OCI-LY1 (cell line): ENCODE measurements around the gene TRIML1.

Experiments used
- H2AFZ ChIP-seq: fragments of 200-600 bp; sonication (generic), shearing (Covaris generic); 2 replicates; pipeline ENCODE4 v1.6.0; 2014; ENCODE audit warnings: antibody characterized with exemption, mild to moderate bottlenecking, low read length
- H3F3A ChIP-seq: fragments of 200-600 bp; sonication (generic), shearing (Covaris generic); 2 replicates; pipeline ENCODE4 v1.6.0; 2014; ENCODE audit warnings: mild to moderate bottlenecking, antibody characterized with exemption, low read length, moderate library complexity; ENCODE audit not compliant: insufficient read depth
- H3K27ac ChIP-seq: fragments of 200-600 bp; sonication (generic); 2 replicates; pipeline ENCODE4 v1.5.1; 2014; ENCODE audit warnings: low read length, mixed run types, mild to moderate bottlenecking, low read depth; ENCODE audit not compliant: poor library complexity, severe bottlenecking
- H3K27me3 ChIP-seq: fragments of 200-600 bp; sonication (generic); 2 replicates; pipeline ENCODE4 v1.6.0; 2014; ENCODE audit warnings: antibody characterized with exemption, mild to moderate bottlenecking, low read length, moderate library complexity; ENCODE audit not compliant: insufficient read depth
- H3K36me3 ChIP-seq: fragments of 200-600 bp; sonication (generic); 2 replicates; pipeline ENCODE4 v1.6.1; 2014; ENCODE audit warnings: mild to moderate bottlenecking, antibody characterized with exemption, low read length, moderate library complexity, mixed read lengths; ENCODE audit not compliant: insufficient read depth
- H3K4me1 ChIP-seq: fragments of 200-600 bp; sonication (generic); 2 replicates; pipeline ENCODE4 v1.5.1; 2014; ENCODE audit warnings: mild to moderate bottlenecking, low read length, moderate library complexity; ENCODE audit not compliant: insufficient read depth, severe bottlenecking
- H3K4me2 ChIP-seq: fragments of 200-600 bp; sonication (generic), shearing (Covaris generic); 2 replicates; pipeline ENCODE4 v1.6.1; 2014; ENCODE audit warnings: low read length
- H3K4me3 ChIP-seq: fragments of 200-600 bp; sonication (generic); 2 replicates; pipeline ENCODE4 v1.5.1; 2014; ENCODE audit warnings: low read length, low read depth, mild to moderate bottlenecking, mixed read lengths; ENCODE audit not compliant: poor library complexity, severe bottlenecking
- H3K79me2 ChIP-seq: fragments of 200-600 bp; shearing (Covaris generic); 2 replicates; pipeline ENCODE4 v1.6.1; 2016; ENCODE audit warnings: mixed run types, low read length, mixed read lengths; ENCODE audit not compliant: insufficient read depth
- H3K9ac ChIP-seq: fragments of 200-600 bp; sonication (generic), shearing (Covaris generic); 2 replicates; pipeline ENCODE4 v1.6.1; 2014; ENCODE audit warnings: mild to moderate bottlenecking, low read length, mixed read lengths
- H3K9me2 ChIP-seq: fragments of 200-600 bp; sonication (generic), shearing (Covaris generic); 2 replicates; pipeline ENCODE4 v1.6.1; 2014; ENCODE audit warnings: low read depth, mild to moderate bottlenecking, low read length, mixed read lengths
- H3K9me3 ChIP-seq: fragments of 200-600 bp; shearing (Covaris generic); 2 replicates; pipeline ENCODE4 v1.6.1; 2014; ENCODE audit warnings: low read length, mixed read lengths
- H4K20me1 ChIP-seq: fragments of 200-600 bp; sonication (generic), shearing (Covaris generic); 2 replicates; pipeline ENCODE4 v1.6.0; 2016; ENCODE audit warnings: mild to moderate bottlenecking, low read length; ENCODE audit not compliant: insufficient read depth
- EZH2 ChIP-seq: fragments of 200-600 bp; sonication (generic), shearing (Covaris generic); IDR thresholded peaks from 2 replicates; pipeline ENCODE4 v1.8.0; 2017; ENCODE audit warnings: borderline replicate concordance, mixed run types, mild to moderate bottlenecking, antibody characterized with exemption, low read length, moderate library complexity, mixed read lengths
- TF ChIP-seq, protein P1 (sequence below): fragments of 200-600 bp; sonication (generic), shearing (Covaris generic); IDR thresholded peaks from 2 replicates; pipeline ENCODE4 v1.5.1; 2017; ENCODE audit warnings: mild to moderate bottlenecking, antibody characterized with exemption, low read length, moderate library complexity, mixed read lengths

The TRIML1 gene

GRCh38 chr4:188130355-188130754 lies 8.9 kb upstream of the TRIML1 start:
- Histone ChIP-seq H3K4me2 (no peak overlapping the region), H3K79me2 (no peaks in the 10 kb centered on the region), H3K9me2 (no peaks in the 10 kb centered on the region), H3K36me3 (no peaks in the 10 kb centered on the region), H4K20me1 (no peaks in the 10 kb centered on the region), H3K27ac (no peak overlapping the region), H3K27me3 (no peaks in the 10 kb centered on the region), H3K9ac (no peak overlapping the region), H2AFZ (no peak overlapping the region), H3K4me3 (no peak overlapping the region), H3K4me1 (no peaks in the 10 kb centered on the region), H3F3A (no peaks in the 10 kb centered on the region), H3K9me3 (no peaks in the 10 kb centered on the region)
- TF ChIP-seq EZH2, result no peak
- TF ChIP-seq, protein P1, sequence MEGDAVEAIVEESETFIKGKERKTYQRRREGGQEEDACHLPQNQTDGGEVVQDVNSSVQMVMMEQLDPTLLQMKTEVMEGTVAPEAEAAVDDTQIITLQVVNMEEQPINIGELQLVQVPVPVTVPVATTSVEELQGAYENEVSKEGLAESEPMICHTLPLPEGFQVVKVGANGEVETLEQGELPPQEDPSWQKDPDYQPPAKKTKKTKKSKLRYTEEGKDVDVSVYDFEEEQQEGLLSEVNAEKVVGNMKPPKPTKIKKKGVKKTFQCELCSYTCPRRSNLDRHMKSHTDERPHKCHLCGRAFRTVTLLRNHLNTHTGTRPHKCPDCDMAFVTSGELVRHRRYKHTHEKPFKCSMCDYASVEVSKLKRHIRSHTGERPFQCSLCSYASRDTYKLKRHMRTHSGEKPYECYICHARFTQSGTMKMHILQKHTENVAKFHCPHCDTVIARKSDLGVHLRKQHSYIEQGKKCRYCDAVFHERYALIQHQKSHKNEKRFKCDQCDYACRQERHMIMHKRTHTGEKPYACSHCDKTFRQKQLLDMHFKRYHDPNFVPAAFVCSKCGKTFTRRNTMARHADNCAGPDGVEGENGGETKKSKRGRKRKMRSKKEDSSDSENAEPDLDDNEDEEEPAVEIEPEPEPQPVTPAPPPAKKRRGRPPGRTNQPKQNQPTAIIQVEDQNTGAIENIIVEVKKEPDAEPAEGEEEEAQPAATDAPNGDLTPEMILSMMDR, result no peak

DNA sequence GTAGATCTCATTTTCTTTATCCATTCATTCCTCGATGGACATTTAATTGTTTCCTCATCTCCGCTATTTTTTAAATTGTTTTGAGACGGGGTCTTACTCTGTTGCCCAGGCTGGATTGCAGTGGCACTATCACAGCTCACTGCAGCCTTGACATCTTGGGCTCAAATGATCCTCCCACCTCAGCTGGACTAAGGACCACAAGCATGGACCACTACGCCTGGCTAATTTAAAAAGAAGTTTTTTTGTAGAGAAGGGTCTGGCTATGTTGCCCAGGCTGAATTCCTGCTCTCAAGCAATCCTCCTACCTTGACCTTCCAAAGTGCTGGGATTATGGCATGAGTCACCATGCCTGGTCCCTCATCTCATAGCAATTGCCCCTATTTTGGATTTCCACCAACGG lies 7.0 kb upstream of the TRIML1 start:
- H3K36me3 ChIP-seq, result no peaks in the 10 kb centered on the region
- H3K4me1 ChIP-seq, result no peaks in the 10 kb centered on the region
- H3K4me2 ChIP-seq, result no peak overlapping the region
- no peaks in the 10 kb centered on the region for H3K9me3 ChIP-seq
- no peaks in the 10 kb centered on the region for H3K27me3 ChIP-seq
- no peaks in the 10 kb centered on the region for H4K20me1 ChIP-seq
- H3K9me2 ChIP-seq, result no peaks in the 10 kb centered on the region
- no peaks in the 10 kb centered on the region for H3F3A ChIP-seq
- no peaks in the 10 kb centered on the region for H3K79me2 ChIP-seq
- no peak overlapping the region for H3K27ac ChIP-seq
- no peak overlapping the region for H3K4me3 ChIP-seq
- no peak overlapping the region for H2AFZ ChIP-seq
- TF ChIP-seq EZH2, result no peak
- TF ChIP-seq, protein P1, result no peak
- no peak overlapping the region for H3K9ac ChIP-seq

GRCh38 chr4:188138227-188138626 lies 1.0 kb upstream of the TRIML1 start:
- Histone ChIP-seq H2AFZ (no peak overlapping the region), H4K20me1 (no peaks in the 10 kb centered on the region), H3K9me2 (no peaks in the 10 kb centered on the region), H3K36me3 (no peaks in the 10 kb centered on the region), H3K4me2 (no peak overlapping the region), H3K4me1 (no peaks in the 10 kb centered on the region), H3K79me2 (no peaks in the 10 kb centered on the region), H3F3A (no peaks in the 10 kb centered on the region), H3K27me3 (no peaks in the 10 kb centered on the region), H3K27ac (no peak overlapping the region), H3K9ac (no peak overlapping the region), H3K4me3 (no peak overlapping the region), H3K9me3 (no peaks in the 10 kb centered on the region)
- TF ChIP-seq EZH2, result no peak
- TF ChIP-seq, protein P1, result no peak
